Upper lobe of left lung (tissue), 6 donors: ENCODE measurements around the gene FAM221A. TPM values are rescaled to one million over a fixed set of nuclear protein-coding genes. Genes with fewer than 3 reads are reported as not detected.

ENCODE experiments used
- ATAC-seq, 2 donors: fragments of 200-7000 bp; cut with Tn5 transposase; one replicate each; pipeline ENCODE4 v1.9.1; 2022; ENCODE audit warnings: mild to moderate bottlenecking in 2 of 2, moderate library complexity in 2 of 2; ENCODE audit not compliant: low FRiP score in 2 of 2
- DNase-seq, 2 donors: peaks; one replicate each; pipeline ENCODE4 v3.0.0-alpha.2; 2019 to 2020
- H3K27ac ChIP-seq, 4 donors: fragments of 200-600 bp; sonication (generic); one replicate each; pipeline ENCODE4 v1.5.1; 2016 to 2019
- H3K27me3 ChIP-seq, 4 donors: fragments of 200-600 bp; sonication (generic); one replicate each; pipeline ENCODE4 v1.5.1; 2017 to 2019
- H3K36me3 ChIP-seq, 4 donors: fragments of 200-600 bp; sonication (generic); one replicate each; pipeline ENCODE4 v1.5.1; 2016 to 2019
- H3K4me1 ChIP-seq, 4 donors: fragments of 200-600 bp; sonication (generic); one replicate each; pipeline ENCODE4 v1.5.1; 2018 to 2019
- H3K4me3 ChIP-seq, 4 donors: fragments of 200-600 bp; sonication (generic); one replicate each; pipeline ENCODE4 v1.5.1; 2017 to 2019; ENCODE audit warnings: mild to moderate bottlenecking in 2 of 4, moderate library complexity in 1 of 4
- H3K9me3 ChIP-seq, 4 donors: fragments of 200-600 bp; sonication (generic); one replicate each; pipeline ENCODE4 v1.5.1; 2018 to 2019
- CTCF ChIP-seq, 6 experiments: fragments of 450-650 bp in 4 of 6; fragments of 200-600 bp in 2 of 6; sonication (generic) in 2 of 6; IDR thresholded peaks; one replicate each; pipeline ENCODE4 v1.5.1; 2016 to 2019; ENCODE audit warnings: antibody characterized with exemption in 6 of 6
- EP300 ChIP-seq, 4 donors: sonication (generic); formaldehyde crosslinking; IDR thresholded peaks; one replicate each; pipeline ENCODE4 v1.5.1; 2017; ENCODE audit warnings: antibody characterized with exemption in 4 of 4, control low read depth in 2 of 4
- POLR2A ChIP-seq, 4 donors: fragments of 450-650 bp; IDR thresholded peaks; one replicate each; pipeline ENCODE4 v1.5.1; 2016 to 2017; ENCODE audit warnings: antibody characterized with exemption in 4 of 4, mild to moderate bottlenecking in 2 of 4
- POLR2AphosphoS5 ChIP-seq, 2 donors: sonication (generic); formaldehyde crosslinking; IDR thresholded peaks; one replicate each; pipeline ENCODE4 v1.5.1; 2017; ENCODE audit warnings: antibody characterized with exemption in 2 of 2
- WGBS, 2 donors: methylation state at CpG; one replicate each; pipeline ENCODE4 v1.1.5; 2017 to 2018; 5-methylcytosine and 5-hydroxymethylcytosine counted together
- total RNA-seq, 6 donors: library from RNA; depleted of rRNA in 4 of 6; stranded (reverse); fragments of >200 nt in 4 of 6; gene quantifications; one replicate each; pipeline versions ENCODE4 v1.1.0 to v1.2.1, GENCODE V29; 2016 to 2021
- donor health status: DM: no; HTN: no; CAD: no; lungs with moderate emphysema.
- donor health status: DM: no; HTN: yes; CAD: no; lungs with severe emphysema.

FAM221A gene
- total RNA-seq, 6 donors from 2014 or later: 7.9 to 19.4 (median 11.2) TPM

DNA sequence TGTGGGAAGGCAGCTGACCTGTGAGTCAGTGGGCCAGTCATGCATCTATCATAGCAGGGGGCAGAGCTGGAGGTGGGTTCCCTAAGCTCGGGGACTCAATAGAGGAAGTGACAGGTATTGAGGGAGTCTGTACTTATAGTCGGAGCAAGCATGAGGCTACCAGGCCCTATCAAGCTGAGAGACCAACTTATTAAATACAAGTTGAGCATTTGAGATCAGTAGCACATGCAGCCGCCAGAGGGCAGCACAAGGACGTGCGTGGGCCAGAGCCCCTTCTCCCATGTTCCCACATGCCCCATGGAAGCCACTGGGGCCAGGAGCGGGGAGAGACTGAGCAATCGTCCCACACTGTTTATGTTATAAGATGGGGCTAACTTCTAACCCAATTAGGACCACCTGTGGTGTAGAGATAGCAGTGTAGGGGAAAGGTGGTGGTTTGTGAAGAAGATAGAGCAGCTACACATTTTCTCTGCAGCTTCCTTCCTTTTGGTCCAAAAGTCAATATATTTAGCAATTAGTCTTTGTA lies 17.0 kb downstream of the FAM221A start:
- no peaks in the 10 kb centered on the region for H3K27me3 ChIP-seq
- peaks cover 0 to 45% (median 6%) of the 10 kb centered on the region in 4 donors for H3K36me3 ChIP-seq
- DNase-seq: peak; percentile 16 to 63
- H3K27ac ChIP-seq: no peak overlapping the region
- ATAC-seq: peak; percentile 46 to 61
- H3K4me3 ChIP-seq: no peak overlapping the region
- peak; percentile 22 to 61 (median 40) for TF ChIP-seq CTCF (IDR thresholded peaks at IDR 0.05)
- no peak for TF ChIP-seq EP300 (IDR thresholded peaks at IDR 0.05)
- no peak for TF ChIP-seq POLR2AphosphoS5 (IDR thresholded peaks at IDR 0.05)
- H3K4me1 ChIP-seq: no peaks in the 10 kb centered on the region
- no peaks in the 10 kb centered on the region for H3K9me3 ChIP-seq
- 35 to 37% methylated on average over 4 to 7 of the region's 7 CpGs for WGBS, 2 donors

GRCh38 chr7:23698822-23699221 lies 18.8 kb downstream of the FAM221A start:
- H3K27me3 ChIP-seq: no peaks in the 10 kb centered on the region
- DNase-seq (no peak), ATAC-seq (no peak)
- H3K4me1 ChIP-seq: no peaks in the 10 kb centered on the region
- 59 to 66% methylated on average over 2 of the region's 2 CpGs for WGBS, 2 donors
- TF ChIP-seq EP300 (IDR thresholded peaks at IDR 0.05) (no peak), POLR2AphosphoS5 (IDR thresholded peaks at IDR 0.05) (no peak), CTCF (IDR thresholded peaks at IDR 0.05) (no peak), POLR2A (IDR thresholded peaks at IDR 0.05) (no peak)
- no peaks in the 10 kb centered on the region for H3K9me3 ChIP-seq
- no peak overlapping the region for H3K27ac ChIP-seq
- H3K4me3 ChIP-seq: no peak overlapping the region
- H3K36me3 ChIP-seq: peaks cover 3 to 42% (median 12%) of the 10 kb centered on the region in 4 donors

GRCh38 chr7:23700046-23700445 lies 20.0 kb downstream of the FAM221A start:
- no peak for DNase-seq
- Histone ChIP-seq H3K27ac (no peak overlapping the region), H3K4me1 (no peaks in the 10 kb centered on the region), H3K36me3 (peaks cover 3 to 42% (median 14%) of the 10 kb centered on the region in 4 donors), H3K9me3 (no peaks in the 10 kb centered on the region), H3K4me3 (no peak overlapping the region), H3K27me3 (no peaks in the 10 kb centered on the region)
- ATAC-seq: no peak
- WGBS, 2 donors: 85 to 86% methylated on average over 4 of the region's 4 CpGs
- no peak for TF ChIP-seq POLR2A (IDR thresholded peaks at IDR 0.05)
- TF ChIP-seq POLR2AphosphoS5 (IDR thresholded peaks at IDR 0.05): no peak
- TF ChIP-seq CTCF (IDR thresholded peaks at IDR 0.05): no peak
- no peak for TF ChIP-seq EP300 (IDR thresholded peaks at IDR 0.05)

GRCh38 chr7:23709081-23709750 lies 29.2 kb downstream of the FAM221A start:
- H3K36me3 ChIP-seq: peaks cover 0 to 16% (median 8%) of the 10 kb centered on the region in 4 donors
- H3K4me3 ChIP-seq: no peak overlapping the region
- no peak for ATAC-seq
- no peaks in the 10 kb centered on the region for H3K27me3 ChIP-seq
- H3K4me1 ChIP-seq: no peaks in the 10 kb centered on the region
- H3K27ac ChIP-seq: no peak overlapping the region
- WGBS, 2 donors: 74 to 77% methylated on average over 7 of the region's 7 CpGs
- no peak for TF ChIP-seq POLR2A (IDR thresholded peaks at IDR 0.05)
- TF ChIP-seq CTCF (IDR thresholded peaks at IDR 0.05): no peak
- no peak for TF ChIP-seq EP300 (IDR thresholded peaks at IDR 0.05)
- no peak for TF ChIP-seq POLR2AphosphoS5 (IDR thresholded peaks at IDR 0.05)
- H3K9me3 ChIP-seq: peaks cover 0 to 10% (median 3%) of the 10 kb centered on the region in 4 donors
- DNase-seq: no peak
